Measurements from ENCODE around the gene IQGAP2. TPM values are rescaled to one million over a fixed set of nuclear protein-coding genes. Genes with fewer than 3 reads are reported as not detected.

The IQGAP2 gene

DNA sequence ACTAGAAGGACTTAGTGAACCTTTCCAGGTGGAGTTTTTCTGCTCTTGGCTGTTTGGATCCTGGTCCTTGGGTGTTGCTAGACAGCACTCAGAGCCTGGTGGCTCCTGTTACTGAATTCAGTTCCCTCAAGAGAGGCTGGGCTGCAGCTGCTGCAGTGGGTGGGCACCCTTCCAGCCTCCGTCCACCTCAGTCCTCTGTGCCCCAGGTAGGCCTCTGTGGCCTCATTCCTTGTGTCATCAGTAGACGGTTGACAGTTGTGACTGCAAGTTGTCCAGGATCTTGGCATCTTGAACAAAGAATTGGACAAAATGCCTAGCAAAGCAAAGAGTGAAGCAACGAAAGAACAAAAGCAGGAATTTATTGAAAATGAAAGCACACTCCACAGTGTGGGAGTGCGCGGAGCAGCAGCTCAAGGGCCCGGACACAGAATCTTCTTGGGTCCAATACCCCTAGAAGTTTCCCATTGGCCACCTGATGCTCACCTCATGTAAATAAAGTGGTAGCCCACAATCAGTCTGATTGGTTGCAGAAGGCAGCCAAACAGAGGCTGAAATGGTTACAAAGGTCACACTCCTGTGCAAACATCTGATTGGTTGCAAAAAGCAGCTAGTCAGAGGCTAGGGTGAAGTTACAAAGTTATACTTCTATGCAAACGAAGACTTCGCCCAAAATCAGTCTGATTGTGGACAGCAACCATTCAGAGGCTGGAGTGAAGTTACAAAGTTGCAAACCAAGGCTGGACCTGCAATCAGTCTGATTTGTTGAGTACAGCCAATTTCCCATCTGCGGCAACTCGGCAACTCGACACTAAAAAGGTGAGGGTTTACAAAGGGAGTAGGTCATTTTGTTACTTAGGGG, 352.9 kb downstream of the IQGAP2 start:
- H2BK120ac ChIP-seq (ENCODE audit: low read depth, low read length), result no peak overlapping the region
- WGBS, 2 donors (ENCODE audit: extremely low coverage in 2 of 2, insufficient read length in 2 of 2, insufficient replicate concordance in 1 of 2), result no CpG with 5 or more reads among the region's 11 CpGs
- H3K14ac ChIP-seq (ENCODE audit: low read length), result no peak overlapping the region
- no peaks in the 10 kb centered on the region for H3K79me1 ChIP-seq (ENCODE audit: low read depth, low read length)
- no peak overlapping the region for H3K4me2 ChIP-seq (ENCODE audit: insufficient read depth, low read length, poor library complexity, severe bottlenecking)
- H3K23ac ChIP-seq (ENCODE audit: low read depth, low read length, poor library complexity), result no peak overlapping the region
- H3K4ac ChIP-seq (ENCODE audit: low read length), result no peak overlapping the region
- DNase-seq (ENCODE audit: low spot score), result no peak
- H4K8ac ChIP-seq (ENCODE audit: low read depth, low read length), result no peak overlapping the region
- no peaks in the 10 kb centered on the region for H3K27me3 ChIP-seq (ENCODE audit: control insufficient read depth in 3 of 3, insufficient read depth in 3 of 3, low read depth in 1 of 3, low read length in 3 of 3)
- no peak overlapping the region for H3K27ac ChIP-seq (replicated peaks; ENCODE audit: low read length)
- H2BK5ac ChIP-seq (ENCODE audit: low read length), result no peak overlapping the region
- peak overlapping the region; percentile 72 for H2AFZ ChIP-seq (ENCODE audit: low read length)
- H3K4me3 ChIP-seq (ENCODE audit: low read length in 2 of 2), result no peak overlapping the region
- H2AK5ac ChIP-seq (ENCODE audit: low read depth, low read length), result no peak overlapping the region
- H2BK15ac ChIP-seq (ENCODE audit: low read length), result no peak overlapping the region
- H3K9ac ChIP-seq (ENCODE audit: low read depth, low read length, poor library complexity), result no peak overlapping the region
- H3K9me3 ChIP-seq (replicated peaks in 1 of 2; ENCODE audit: control insufficient read depth in 2 of 2, insufficient read depth in 1 of 2, low read depth in 1 of 2, low read length in 2 of 2), result peaks cover 0 to 1% of the 10 kb centered on the region in 2 donors
- H4K91ac ChIP-seq (ENCODE audit: low read depth, low read length, poor library complexity), result no peak overlapping the region
- H3K18ac ChIP-seq (ENCODE audit: low read length), result no peak overlapping the region
- H3K36me3 ChIP-seq (replicated peaks in 1 of 2; ENCODE audit: control insufficient read depth in 2 of 2, insufficient read depth in 2 of 2, low read length in 2 of 2), result no peaks in the 10 kb centered on the region
- H3K4me1 ChIP-seq (ENCODE audit: control insufficient read depth in 2 of 2, insufficient read depth in 1 of 2, low read depth in 1 of 2, low read length in 2 of 2), result peaks cover 0 to 2% of the 10 kb centered on the region in 2 donors
- H2BK12ac ChIP-seq (ENCODE audit: low read length), result no peak overlapping the region

DNA sequence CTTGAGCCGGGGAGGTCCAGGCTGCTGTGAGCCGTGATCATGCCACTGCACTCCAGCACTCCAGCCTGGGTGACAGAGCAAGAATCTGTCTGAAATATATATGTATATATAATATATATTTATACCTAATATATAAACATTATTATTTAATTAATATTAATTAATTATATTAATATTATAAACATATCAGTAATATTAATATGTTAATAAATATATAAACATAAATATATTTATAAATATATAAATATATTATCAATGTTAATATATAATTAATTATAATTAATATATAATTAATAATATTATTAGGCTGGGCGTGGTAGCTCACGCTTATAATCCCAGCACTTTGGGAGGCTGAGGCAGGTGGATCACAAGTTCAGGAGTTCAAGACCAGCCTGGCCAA, 354.0 kb downstream of the IQGAP2 start:
- Histone ChIP-seq H2AFZ (ENCODE audit: low read length) (no peak overlapping the region), H4K91ac (ENCODE audit: low read depth, low read length, poor library complexity) (no peak overlapping the region)
- WGBS, 2 donors (ENCODE audit: extremely low coverage in 2 of 2, insufficient read length in 2 of 2, insufficient replicate concordance in 1 of 2), result no CpG with 5 or more reads among the region's 4 CpGs

More for the DNA sequence above, 354.0 kb downstream of the IQGAP2 start:
- no peak overlapping the region for H2BK15ac ChIP-seq (ENCODE audit: low read length)
- H3K27me3 ChIP-seq (ENCODE audit: control insufficient read depth in 3 of 3, insufficient read depth in 3 of 3, low read depth in 1 of 3, low read length in 3 of 3), result no peaks in the 10 kb centered on the region
- no peak for DNase-seq (ENCODE audit: low spot score)
- no peak overlapping the region for H2BK5ac ChIP-seq (ENCODE audit: low read length)
- no peaks in the 10 kb centered on the region for H3K79me1 ChIP-seq (ENCODE audit: low read depth, low read length)
- H3K4ac ChIP-seq (ENCODE audit: low read length), result no peak overlapping the region
- H2BK12ac ChIP-seq (ENCODE audit: low read length), result no peak overlapping the region
- no peak overlapping the region for H2BK120ac ChIP-seq (ENCODE audit: low read depth, low read length)
- no peak overlapping the region for H3K4me2 ChIP-seq (ENCODE audit: insufficient read depth, low read length, poor library complexity, severe bottlenecking)
- H3K27ac ChIP-seq (replicated peaks; ENCODE audit: low read length), result no peak overlapping the region
- no peaks in the 10 kb centered on the region for H3K36me3 ChIP-seq (replicated peaks in 1 of 2; ENCODE audit: control insufficient read depth in 2 of 2, insufficient read depth in 2 of 2, low read length in 2 of 2)
- no peak overlapping the region for H3K18ac ChIP-seq (ENCODE audit: low read length)
- no peak overlapping the region for H3K23ac ChIP-seq (ENCODE audit: low read depth, low read length, poor library complexity)
- peaks cover 0 to 1% of the 10 kb centered on the region in 2 donors for H3K9me3 ChIP-seq (replicated peaks in 1 of 2; ENCODE audit: control insufficient read depth in 2 of 2, insufficient read depth in 1 of 2, low read depth in 1 of 2, low read length in 2 of 2)
- no peak overlapping the region for H3K14ac ChIP-seq (ENCODE audit: low read length)
- H3K9ac ChIP-seq (ENCODE audit: low read depth, low read length, poor library complexity), result no peak overlapping the region
- H3K4me3 ChIP-seq (ENCODE audit: low read length in 2 of 2), result no peak overlapping the region
- peaks cover 0 to 2% of the 10 kb centered on the region in 2 donors for H3K4me1 ChIP-seq (ENCODE audit: control insufficient read depth in 2 of 2, insufficient read depth in 1 of 2, low read depth in 1 of 2, low read length in 2 of 2)
- H4K8ac ChIP-seq (ENCODE audit: low read depth, low read length), result no peak overlapping the region
- no peak overlapping the region for H2AK5ac ChIP-seq (ENCODE audit: low read depth, low read length)

Small RNA genes within 50 kb of the gene (small RNA-seq; reads per million reads assigned to genes)
- gene RF02154 (ENCODE audit: insufficient read depth) (not detected), gene RF02155 (ENCODE audit: insufficient read depth) (not detected)

Data from neuronal stem cell (in vitro differentiated cells).